ENCODE results near the gene CDK1. TPM values are rescaled to one million over a fixed set of nuclear protein-coding genes. Genes with fewer than 3 reads are reported as not detected.

Gene CDK1
- total RNA-seq, 2 donors from 2014 or later: 5.9 to 12.9 TPM

GRCh38 chr10:60762554-60762953 is 15.7 kb upstream of the CDK1 start:
- ATAC-seq (no peak), DNase-seq (no peak)
- intact Hi-C loops (cut with DNase I, micrococcal nuclease): no loop called here

- intact Hi-C loops (cut with DNase I, micrococcal nuclease): no loop called here
- peak; percentile 48 for ATAC-seq
These were observed 10.9 kb upstream of the CDK1 start for GRCh38 chr10:60767424-60767823.

GRCh38 chr10:60769406-60769805 is 8.9 kb upstream of the CDK1 start:
- ATAC-seq (peak; percentile 38), DNase-seq (no peak)
- intact Hi-C loops (cut with DNase I, micrococcal nuclease): no loop called here

More at GRCh38 chr10:60767424-60767823, 10.9 kb upstream of the CDK1 start:
- no peak for DNase-seq

- ATAC-seq (peak; percentile 6), DNase-seq (peak in 1 of 2 donors; percentile 12)
- intact Hi-C loops (cut with DNase I, micrococcal nuclease): no loop called here
These were observed 523 bp upstream of the CDK1 start for GRCh38 chr10:60777696-60778213.

- DNase-seq: no peak
- peak; percentile 42 for ATAC-seq
- intact Hi-C loops (cut with DNase I, micrococcal nuclease): no loop called here
These were observed 906 bp downstream of the CDK1 start for GRCh38 chr10:60778971-60779796.

- intact Hi-C loops (cut with DNase I, micrococcal nuclease): no loop called here
- ATAC-seq (no peak), DNase-seq (no peak)
These were observed 3.4 kb downstream of the CDK1 start for GRCh38 chr10:60781661-60782060.

GRCh38 chr10:60784641-60785040 is 6.4 kb downstream of the CDK1 start:
- no peak for DNase-seq
- intact Hi-C loops (cut with DNase I, micrococcal nuclease): no loop called here
- peak; percentile 20 for ATAC-seq

- intact Hi-C loops (cut with DNase I, micrococcal nuclease): no loop called here
- DNase-seq (no peak), ATAC-seq (no peak)
These were observed 10.3 kb downstream of the CDK1 start for GRCh38 chr10:60788544-60788943.

- intact Hi-C loops (cut with DNase I, micrococcal nuclease): no loop called here
- ATAC-seq: no peak
- no peak for DNase-seq
These were observed 11.1 kb downstream of the CDK1 start for GRCh38 chr10:60789340-60789739.

- intact Hi-C loops (cut with DNase I, micrococcal nuclease): no loop called here
- DNase-seq (no peak), ATAC-seq (no peak)
These were observed 16.7 kb downstream of the CDK1 start for GRCh38 chr10:60794953-60795352.

GRCh38 chr10:60795465-60796202 is 17.4 kb downstream of the CDK1 start:
- intact Hi-C loops (cut with DNase I, micrococcal nuclease): no loop called here
- DNase-seq: no peak
- ATAC-seq: no peak

- intact Hi-C loops (cut with DNase I, micrococcal nuclease): no loop called here
- no peak for DNase-seq
- no peak for ATAC-seq
These were observed 18.2 kb downstream of the CDK1 start for GRCh38 chr10:60796481-60796880.

- no peak for ATAC-seq
- no peak for DNase-seq
- intact Hi-C loops (cut with DNase I, micrococcal nuclease): no loop called here
These were observed 18.9 kb downstream of the CDK1 start for GRCh38 chr10:60797200-60797599.

- intact Hi-C loops (cut with DNase I, micrococcal nuclease): no loop called here
- ATAC-seq (no peak), DNase-seq (no peak)
These were observed 19.8 kb downstream of the CDK1 start for GRCh38 chr10:60798031-60798430.

GRCh38 chr10:60798870-60799269 is 20.6 kb downstream of the CDK1 start:
- ATAC-seq (no peak), DNase-seq (no peak)
- intact Hi-C loops (cut with DNase I, micrococcal nuclease): no loop called here

- intact Hi-C loops (cut with DNase I, micrococcal nuclease): no loop called here
- DNase-seq (no peak), ATAC-seq (no peak)
These were observed 21.8 kb downstream of the CDK1 start for GRCh38 chr10:60799971-60800650.

- DNase-seq (no peak), ATAC-seq (no peak)
- intact Hi-C loops (cut with DNase I, micrococcal nuclease): no loop called here
These were observed 22.6 kb downstream of the CDK1 start for GRCh38 chr10:60800918-60801317.

GRCh38 chr10:60801522-60801921 is 23.2 kb downstream of the CDK1 start:
- intact Hi-C loops (cut with DNase I, micrococcal nuclease): no loop called here
- no peak for DNase-seq
- no peak for ATAC-seq

GRCh38 chr10:60803433-60803832 is 25.2 kb downstream of the CDK1 start:
- intact Hi-C loops (cut with DNase I, micrococcal nuclease): no loop called here
- ATAC-seq: no peak
- no peak for DNase-seq

- DNase-seq: no peak
- no peak for ATAC-seq
- intact Hi-C loops (cut with DNase I, micrococcal nuclease): no loop called here
These were observed 25.6 kb downstream of the CDK1 start for GRCh38 chr10:60803865-60804264.
